Parathyroid adenoma (tissue), 2 donors: Measurements from ENCODE around the gene CAMK1D.

ENCODE experiments used
- H2AFZ ChIP-seq: fragments of 300-600 bp; sonication (generic); one replicate; pipeline ENCODE4 v1.7.0; 2017; ENCODE audit warnings: antibody characterized with exemption, mild to moderate bottlenecking
- H3K27ac ChIP-seq: fragments of 300-600 bp; sonication (generic); one replicate; pipeline ENCODE4 v1.7.0; 2017
- H3K27me3 ChIP-seq: fragments of 300-600 bp; sonication (generic); one replicate; pipeline ENCODE4 v1.7.0; 2017; ENCODE audit warnings: low read length; ENCODE audit not compliant: control insufficient read depth, insufficient read depth
- H3K36me3 ChIP-seq: fragments of 300-600 bp; sonication (generic); one replicate; pipeline ENCODE4 v1.7.0; 2017; ENCODE audit warnings: low read length; ENCODE audit not compliant: control insufficient read depth, insufficient read depth
- H3K4me1 ChIP-seq: fragments of 300-600 bp; sonication (generic); one replicate; pipeline ENCODE4 v1.7.0; 2017; ENCODE audit warnings: control low read depth
- H3K4me2 ChIP-seq: fragments of 300-600 bp; sonication (generic); one replicate; pipeline ENCODE4 v1.7.0; 2017; ENCODE audit warnings: low read length
- H3K4me3 ChIP-seq: fragments of 300-600 bp; sonication (generic); one replicate; pipeline ENCODE4 v1.7.0; 2017; ENCODE audit warnings: low read depth, low read length
- H3K79me2 ChIP-seq: fragments of 300-600 bp; sonication (generic); one replicate; pipeline ENCODE4 v1.7.0; 2017; ENCODE audit warnings: control low read depth
- H3K9ac ChIP-seq: fragments of 300-600 bp; sonication (generic); one replicate; pipeline ENCODE4 v1.7.0; 2017; ENCODE audit warnings: mild to moderate bottlenecking
- H3K9me3 ChIP-seq: fragments of 300-600 bp; sonication (generic); one replicate; pipeline ENCODE4 v1.7.0; 2017; ENCODE audit warnings: low read length; ENCODE audit not compliant: control insufficient read depth
- TF ChIP-seq, protein P1 (sequence below): fragments of 300-600 bp; sonication (generic); IDR thresholded peaks from one replicate; pipeline ENCODE4 v1.7.0; 2017; ENCODE audit warnings: antibody characterized with exemption, mild to moderate bottlenecking
- donor health status: primary hyperparathyroidism.

CAMK1D gene

DNA sequence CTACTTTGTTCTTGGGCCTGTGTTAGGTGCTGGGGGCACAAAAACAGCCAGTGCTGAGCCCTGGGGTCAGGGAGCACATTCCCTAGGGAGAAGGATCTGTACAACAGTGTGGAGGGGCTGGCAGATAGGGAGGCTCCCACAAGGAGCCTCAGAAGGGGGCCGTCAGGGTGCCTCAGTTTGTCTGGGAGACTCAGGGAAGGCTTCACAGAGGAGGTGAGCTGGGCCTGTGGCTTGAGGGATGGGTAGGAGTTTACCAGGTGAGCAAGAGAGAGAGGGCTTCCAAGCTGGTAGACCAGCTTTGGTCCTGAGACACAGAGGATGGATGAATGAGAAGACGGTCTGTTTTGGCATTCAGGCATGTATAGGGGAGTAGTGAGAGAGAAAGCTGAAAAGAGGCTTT, 52.1 kb downstream of the CAMK1D start:
- Histone ChIP-seq H3K27ac (no peak overlapping the region), H3K36me3 (no peaks in the 10 kb centered on the region), H3K27me3 (no peaks in the 10 kb centered on the region), H3K4me3 (no peak overlapping the region), H3K4me1 (no peaks in the 10 kb centered on the region), H3K9ac (no peak overlapping the region), H2AFZ (no peak overlapping the region), H3K4me2 (no peak overlapping the region), H3K79me2 (no peaks in the 10 kb centered on the region), H3K9me3 (no peaks in the 10 kb centered on the region)
- TF ChIP-seq, protein P1, sequence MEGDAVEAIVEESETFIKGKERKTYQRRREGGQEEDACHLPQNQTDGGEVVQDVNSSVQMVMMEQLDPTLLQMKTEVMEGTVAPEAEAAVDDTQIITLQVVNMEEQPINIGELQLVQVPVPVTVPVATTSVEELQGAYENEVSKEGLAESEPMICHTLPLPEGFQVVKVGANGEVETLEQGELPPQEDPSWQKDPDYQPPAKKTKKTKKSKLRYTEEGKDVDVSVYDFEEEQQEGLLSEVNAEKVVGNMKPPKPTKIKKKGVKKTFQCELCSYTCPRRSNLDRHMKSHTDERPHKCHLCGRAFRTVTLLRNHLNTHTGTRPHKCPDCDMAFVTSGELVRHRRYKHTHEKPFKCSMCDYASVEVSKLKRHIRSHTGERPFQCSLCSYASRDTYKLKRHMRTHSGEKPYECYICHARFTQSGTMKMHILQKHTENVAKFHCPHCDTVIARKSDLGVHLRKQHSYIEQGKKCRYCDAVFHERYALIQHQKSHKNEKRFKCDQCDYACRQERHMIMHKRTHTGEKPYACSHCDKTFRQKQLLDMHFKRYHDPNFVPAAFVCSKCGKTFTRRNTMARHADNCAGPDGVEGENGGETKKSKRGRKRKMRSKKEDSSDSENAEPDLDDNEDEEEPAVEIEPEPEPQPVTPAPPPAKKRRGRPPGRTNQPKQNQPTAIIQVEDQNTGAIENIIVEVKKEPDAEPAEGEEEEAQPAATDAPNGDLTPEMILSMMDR = no peak

DNA sequence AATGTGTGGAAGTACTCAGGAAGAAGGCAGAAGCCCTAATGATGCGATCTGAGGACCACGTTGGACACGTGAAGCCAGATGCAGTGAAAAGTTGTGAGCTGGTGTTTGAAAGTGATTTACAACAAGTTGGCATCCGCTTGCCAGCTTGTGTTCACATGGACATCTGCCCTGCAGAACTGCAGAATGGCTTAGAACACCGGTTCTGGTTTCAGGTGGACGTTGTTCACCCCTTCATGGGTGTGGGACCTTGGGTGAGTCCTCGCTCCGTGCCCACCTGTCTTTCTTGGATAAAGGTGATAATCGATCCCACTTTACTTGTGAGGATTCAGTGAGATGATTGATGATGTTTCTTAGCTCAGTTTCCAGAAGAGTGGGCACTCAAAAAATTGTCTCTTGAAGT, 53.8 kb downstream of the CAMK1D start:
- Histone ChIP-seq H3K27ac (no peak overlapping the region), H3K4me1 (no peaks in the 10 kb centered on the region), H3K36me3 (no peaks in the 10 kb centered on the region), H3K4me2 (no peak overlapping the region), H3K27me3 (no peaks in the 10 kb centered on the region), H2AFZ (no peak overlapping the region), H3K79me2 (no peaks in the 10 kb centered on the region), H3K4me3 (no peak overlapping the region), H3K9me3 (no peaks in the 10 kb centered on the region), H3K9ac (no peak overlapping the region)
- TF ChIP-seq, protein P1 = no peak

DNA sequence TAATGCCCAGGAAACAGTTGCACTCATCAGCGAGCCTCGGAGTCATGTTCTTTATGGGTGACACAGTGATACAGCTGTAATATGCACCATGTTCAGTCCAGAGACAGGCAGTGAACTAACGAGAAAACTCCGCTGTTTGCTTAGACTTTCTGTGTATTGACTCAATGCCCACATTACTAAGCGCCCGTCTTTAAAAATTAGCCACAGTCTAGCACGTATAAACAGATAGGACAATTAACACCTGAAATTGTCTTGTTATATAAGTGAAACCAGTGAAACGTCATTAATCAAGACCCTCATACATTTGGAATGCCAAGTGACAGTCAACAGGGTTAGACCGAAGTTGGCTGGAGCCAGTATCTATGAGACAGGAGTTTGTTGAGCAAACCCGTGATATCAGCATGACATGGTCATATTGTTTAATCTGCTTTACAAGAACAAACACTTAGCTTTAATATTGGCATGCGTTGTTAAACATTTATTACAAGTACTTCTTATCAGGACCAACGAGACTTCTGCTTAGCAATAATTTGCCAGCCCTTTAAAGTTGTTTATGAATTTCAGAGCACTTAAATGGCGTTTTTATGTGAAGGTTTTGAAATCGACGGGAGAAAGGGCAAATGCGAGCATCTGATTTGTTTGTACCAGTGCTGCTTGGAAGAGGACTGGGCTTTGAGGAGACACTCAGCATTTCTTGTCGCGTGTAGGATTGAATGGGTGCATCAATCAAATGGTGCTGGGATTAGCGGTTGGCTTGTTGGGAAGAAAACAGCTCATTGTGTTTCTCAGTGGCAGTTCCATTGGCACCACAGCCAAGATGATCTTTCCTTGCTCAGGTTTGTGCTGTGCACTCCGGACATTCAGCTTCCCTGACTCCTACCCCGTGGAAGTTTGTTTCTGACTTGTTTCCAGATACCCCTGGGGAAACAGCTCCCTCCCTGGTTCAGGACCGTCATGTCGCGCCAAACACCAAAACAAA, 56.3 kb downstream of the CAMK1D start:
- TF ChIP-seq, protein P1 = no peak
- Histone ChIP-seq H3K4me1 (no peaks in the 10 kb centered on the region), H3K4me2 (no peak overlapping the region), H2AFZ (no peak overlapping the region), H3K27me3 (no peaks in the 10 kb centered on the region), H3K36me3 (no peaks in the 10 kb centered on the region), H3K9me3 (no peaks in the 10 kb centered on the region), H3K27ac (no peak overlapping the region), H3K9ac (no peak overlapping the region), H3K4me3 (no peak overlapping the region), H3K79me2 (no peaks in the 10 kb centered on the region)

DNA sequence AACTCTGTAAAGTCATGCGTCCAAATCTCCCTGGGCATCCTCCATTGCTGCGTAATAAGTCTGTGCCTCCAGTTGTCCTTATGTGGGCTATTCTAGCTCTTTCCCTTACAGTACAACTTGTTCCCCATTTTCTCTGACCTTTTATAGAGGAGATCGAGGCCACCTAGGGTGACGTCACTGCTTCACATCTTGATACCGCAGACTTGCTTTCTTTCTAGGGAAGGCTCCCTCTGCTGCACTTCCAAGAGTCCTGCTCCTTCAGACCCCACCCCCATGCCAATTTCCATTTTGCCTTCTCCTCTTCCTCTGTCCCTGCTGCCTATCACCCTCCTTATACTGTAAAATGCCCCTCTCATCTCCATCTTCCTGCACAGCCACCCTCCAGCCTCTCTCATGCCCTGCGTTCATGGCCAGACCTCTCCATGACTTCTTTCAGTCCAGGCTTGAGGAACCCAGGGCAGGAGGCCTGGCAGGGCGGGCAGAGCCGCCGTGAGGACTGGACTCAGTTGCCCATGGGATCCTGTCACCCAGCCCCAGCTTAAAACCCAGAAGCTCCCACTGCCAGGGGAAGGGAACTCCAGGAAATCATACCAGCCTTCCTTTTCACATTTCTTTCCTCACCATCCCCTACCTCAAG, 57.5 kb downstream of the CAMK1D start:
- Histone ChIP-seq H3K27me3 (no peaks in the 10 kb centered on the region), H3K4me1 (no peaks in the 10 kb centered on the region), H3K79me2 (no peaks in the 10 kb centered on the region), H3K36me3 (no peaks in the 10 kb centered on the region), H3K4me3 (no peak overlapping the region), H2AFZ (no peak overlapping the region), H3K4me2 (no peak overlapping the region), H3K27ac (no peak overlapping the region), H3K9me3 (no peaks in the 10 kb centered on the region), H3K9ac (no peak overlapping the region)
- TF ChIP-seq, protein P1 = no peak
